Stimulated activated CD8-positive, alpha-beta memory T cell treated with anti-CD3 and anti-CD28 coated beads, Interleukin-4, amount 100 ng/mL, for 4 hours (primary cell): ENCODE results near the gene DLG2.
"Not testable (repeated sequence)": the region's sequence is repeated elsewhere in the genome, so short reads cannot be mapped to it uniquely, and the experiment has no call there.

ENCODE experiments used
- DNase-seq, 2 donors: peaks; one replicate each; pipeline ENCODE4 v3.0.0-alpha.2; 2020; ENCODE audit warnings: low read depth in 2 of 2, low spot score in 1 of 2

The DLG2 gene

GRCh38 chr11:84795698-84796097 is 831.4 kb downstream of the DLG2 start:
- no peak for DNase-seq

- no peak for DNase-seq
Observed at GRCh38 chr11:84794663-84795443, 832.3 kb downstream of the DLG2 start.

- no peak for DNase-seq
Observed at GRCh38 chr11:84793318-84793717, 833.8 kb downstream of the DLG2 start.

GRCh38 chr11:84790849-84791427 is 836.2 kb downstream of the DLG2 start:
- DNase-seq, result no peak

- no peak for DNase-seq
Observed at GRCh38 chr11:84788220-84788619, 838.9 kb downstream of the DLG2 start.

GRCh38 chr11:84784158-84784557 is 843.0 kb downstream of the DLG2 start:
- not testable (repeated sequence) for DNase-seq

- DNase-seq, result no peak
Observed at GRCh38 chr11:84780689-84781293, 846.4 kb downstream of the DLG2 start.

- DNase-seq, result no peak
Observed at GRCh38 chr11:84775503-84775902, 851.6 kb downstream of the DLG2 start.

- DNase-seq, result no peak
Observed at GRCh38 chr11:84763931-84764330, 863.2 kb downstream of the DLG2 start.

- DNase-seq, result no peak
Observed at GRCh38 chr11:84757711-84758110, 869.4 kb downstream of the DLG2 start.

- DNase-seq, result no peak
Observed at GRCh38 chr11:84751371-84751770, 875.8 kb downstream of the DLG2 start.

- DNase-seq, result no peak
Observed at GRCh38 chr11:84747871-84748270, 879.3 kb downstream of the DLG2 start.

- DNase-seq, result no peak
Observed at GRCh38 chr11:84740050-84740449, 887.1 kb downstream of the DLG2 start.

GRCh38 chr11:84724256-84724655 is 902.9 kb downstream of the DLG2 start:
- DNase-seq, result no peak

- DNase-seq, result no peak
Observed at GRCh38 chr11:84722583-84723108, 904.5 kb downstream of the DLG2 start.

- no peak for DNase-seq
Observed at GRCh38 chr11:84721561-84721961, 905.6 kb downstream of the DLG2 start.

- DNase-seq, result no peak
Observed at GRCh38 chr11:84720706-84721402, 906.3 kb downstream of the DLG2 start.

- DNase-seq, result no peak
Observed at GRCh38 chr11:84719935-84720577, 907.1 kb downstream of the DLG2 start.

- DNase-seq, result no peak
Observed at GRCh38 chr11:84714316-84714780, 912.8 kb downstream of the DLG2 start.

- no peak for DNase-seq
Observed at GRCh38 chr11:84691830-84692229, 935.3 kb downstream of the DLG2 start.

- no peak for DNase-seq
Observed at GRCh38 chr11:84687433-84687832, 939.7 kb downstream of the DLG2 start.
